Lower leg skin (tissue), 3 donors: ENCODE data around the gene CMTM2.

Source experiments
- POLR2A ChIP-seq, 2 donors: fragments of 450-650 bp; IDR thresholded peaks; one replicate each; pipeline ENCODE4 v1.6.1; 2016 to 2017; ENCODE audit warnings: antibody characterized with exemption in 2 of 2, mild to moderate bottlenecking in 1 of 2, moderate library complexity in 1 of 2
- TF ChIP-seq, protein P1 (sequence below), 3 donors: fragments of 450-650 bp; IDR thresholded peaks; one replicate each; pipeline ENCODE4 v1.5.1; 2016; ENCODE audit warnings: antibody characterized with exemption in 3 of 3, mild to moderate bottlenecking in 3 of 3, moderate library complexity in 2 of 3

DNA sequence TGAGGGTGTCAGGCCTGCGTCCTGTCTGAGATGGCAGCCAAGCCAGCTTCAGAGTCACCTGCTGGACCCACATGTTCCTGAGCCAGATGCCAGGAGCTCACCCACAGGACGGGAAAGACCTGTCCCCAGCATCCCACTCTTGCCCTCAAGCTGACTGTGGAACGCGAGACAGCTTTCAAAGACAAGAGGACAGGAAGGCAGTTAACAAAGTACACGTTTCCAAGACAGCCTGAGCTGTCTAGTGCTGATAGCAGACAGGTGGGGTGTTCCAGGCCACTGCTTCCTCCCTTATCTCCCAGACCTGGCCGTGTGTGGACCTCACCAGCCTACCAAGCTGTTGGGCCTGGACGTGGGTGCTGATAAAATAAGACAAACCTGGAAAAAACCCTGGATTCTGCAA lies 38.5 kb downstream of the CMTM2 start:
- TF ChIP-seq, protein P1, sequence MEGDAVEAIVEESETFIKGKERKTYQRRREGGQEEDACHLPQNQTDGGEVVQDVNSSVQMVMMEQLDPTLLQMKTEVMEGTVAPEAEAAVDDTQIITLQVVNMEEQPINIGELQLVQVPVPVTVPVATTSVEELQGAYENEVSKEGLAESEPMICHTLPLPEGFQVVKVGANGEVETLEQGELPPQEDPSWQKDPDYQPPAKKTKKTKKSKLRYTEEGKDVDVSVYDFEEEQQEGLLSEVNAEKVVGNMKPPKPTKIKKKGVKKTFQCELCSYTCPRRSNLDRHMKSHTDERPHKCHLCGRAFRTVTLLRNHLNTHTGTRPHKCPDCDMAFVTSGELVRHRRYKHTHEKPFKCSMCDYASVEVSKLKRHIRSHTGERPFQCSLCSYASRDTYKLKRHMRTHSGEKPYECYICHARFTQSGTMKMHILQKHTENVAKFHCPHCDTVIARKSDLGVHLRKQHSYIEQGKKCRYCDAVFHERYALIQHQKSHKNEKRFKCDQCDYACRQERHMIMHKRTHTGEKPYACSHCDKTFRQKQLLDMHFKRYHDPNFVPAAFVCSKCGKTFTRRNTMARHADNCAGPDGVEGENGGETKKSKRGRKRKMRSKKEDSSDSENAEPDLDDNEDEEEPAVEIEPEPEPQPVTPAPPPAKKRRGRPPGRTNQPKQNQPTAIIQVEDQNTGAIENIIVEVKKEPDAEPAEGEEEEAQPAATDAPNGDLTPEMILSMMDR (IDR thresholded peaks at IDR 0.05): no peak
- no peak for TF ChIP-seq POLR2A (IDR thresholded peaks at IDR 0.05)
